Keratinocyte (primary cell): Measurements from ENCODE around the gene NHLH2. TPM values are rescaled to one million over a fixed set of nuclear protein-coding genes. Genes with fewer than 3 reads are reported as not detected.
A peak's percentile ranks its signal among the peaks of the same experiment; 100 is the strongest.

ENCODE experiments used
- DNase-seq: peaks from one replicate; pipeline ENCODE4 v3.0.0-alpha.2; 2011; ENCODE audit warnings: low read depth, missing footprints, low spot score
- FAIRE-seq: peaks from 2 replicates; lab custom pipeline; 2011; peaks lifted over from hg19 to GRCh38; lab: Jason Lieb, UNC
- H2AFZ ChIP-seq: 2 replicates; pipeline ENCODE4 v1.6.0; 2012; ENCODE audit warnings: low read length, control low read depth, inconsistent platforms; ENCODE audit not compliant: control insufficient read depth
- H3K27ac ChIP-seq: 2 replicates; pipeline ENCODE4 v1.5.1; 2011; ENCODE audit warnings: low read length; ENCODE audit not compliant: control insufficient read depth, insufficient read depth
- H3K27me3 ChIP-seq: 3 replicates; pipeline ENCODE4 v1.6.0; 2011; ENCODE audit warnings: low read length; ENCODE audit not compliant: control insufficient read depth, insufficient read depth; ENCODE audit errors: extremely low read depth
- H3K36me3 ChIP-seq, 2 experiments: 2 replicates in 1 of 2; 3 replicates in 1 of 2; pipeline ENCODE4 v1.5.1; 2011; ENCODE audit warnings: low read length in 2 of 2, mild to moderate bottlenecking in 1 of 2; ENCODE audit not compliant: control insufficient read depth in 2 of 2, insufficient read depth in 2 of 2; ENCODE audit errors: extremely low read depth in 1 of 2
- H3K4me1 ChIP-seq: 3 replicates; pipeline ENCODE4 v1.5.1; 2011; ENCODE audit warnings: low read length; ENCODE audit not compliant: control insufficient read depth, insufficient read depth; ENCODE audit errors: extremely low read depth
- H3K4me2 ChIP-seq: 3 replicates; pipeline ENCODE4 v1.6.0; 2011; ENCODE audit warnings: low read depth, low read length; ENCODE audit not compliant: control insufficient read depth, insufficient read depth; ENCODE audit errors: extremely low read depth
- H3K4me3 ChIP-seq, 3 experiments: fragments of 200-600 bp in 1 of 3; sonication (generic) in 1 of 3; 2 replicates in 2 of 3; 3 replicates in 1 of 3; pipeline ENCODE4 v1.5.1; 2011 to 2016; ENCODE audit warnings: low read length in 3 of 3, mild to moderate bottlenecking in 3 of 3, control low read depth in 2 of 3, inconsistent platforms in 1 of 3, low read depth in 1 of 3, mixed read lengths in 1 of 3, mixed run types in 1 of 3, moderate library complexity in 1 of 3; ENCODE audit not compliant: control insufficient read depth in 2 of 3, insufficient read depth in 2 of 3; ENCODE audit errors: extremely low read depth in 1 of 3
- H3K79me2 ChIP-seq: 2 replicates; pipeline ENCODE4 v1.6.0; 2012; ENCODE audit warnings: low read length; ENCODE audit not compliant: control insufficient read depth, insufficient read depth
- H3K9ac ChIP-seq: 3 replicates; pipeline ENCODE4 v1.6.0; 2011; ENCODE audit warnings: low read length; ENCODE audit not compliant: control insufficient read depth, insufficient read depth; ENCODE audit errors: extremely low read depth
- H3K9me1 ChIP-seq: 3 replicates; pipeline ENCODE4 v1.6.0; 2011; ENCODE audit warnings: low read length; ENCODE audit not compliant: control insufficient read depth, insufficient read depth; ENCODE audit errors: extremely low read depth
- H3K9me3 ChIP-seq: 2 replicates; pipeline ENCODE4 v1.5.1; 2012; ENCODE audit warnings: low read depth, low read length; ENCODE audit not compliant: control insufficient read depth
- H4K20me1 ChIP-seq: 3 replicates; pipeline ENCODE4 v1.6.0; 2011; ENCODE audit warnings: low read length; ENCODE audit not compliant: control insufficient read depth, insufficient read depth; ENCODE audit errors: extremely low read depth
- CTCF ChIP-seq, 3 experiments: IDR thresholded peaks in 1 of 3; conservative IDR thresholded peaks in 1 of 3; optimal IDR thresholded peaks in 1 of 3; 2 replicates in 2 of 3; 3 replicates in 1 of 3; pipeline versions ENCODE3 to v1.5.1; 2011; ENCODE audit warnings: low read length in 3 of 3, mild to moderate bottlenecking in 3 of 3, moderate library complexity in 2 of 3, control low read depth in 1 of 3, inconsistent platforms in 1 of 3; ENCODE audit not compliant: insufficient read depth in 2 of 3; ENCODE audit errors: extremely low read depth in 1 of 3
- EZH2 ChIP-seq: IDR thresholded peaks from one replicate; pipeline ENCODE4 v1.6.1; 2012; ENCODE audit warnings: inconsistent platforms, mild to moderate bottlenecking, low read length, moderate library complexity
- dilution Hi-C: fragments of 300-500 bp; cut with MboI; formaldehyde crosslinking; loops from one replicate; pipeline ENCODE4 v1.7.0; 2020; ENCODE audit warnings: low sequenced_read_pairs; ENCODE audit not compliant: extremely low pct_ligation_motif_present
- polyA plus RNA-seq, 5 experiments: library from polyadenylated mRNA; depleted of rRNA in 3 of 5; stranded (reverse) in 3 of 5; stranded (forward) in 1 of 5; unstranded in 1 of 5; fragments of >200 nt; gene quantifications; 1 replicate in 1 of 5; 2 replicates in 3 of 5; 3 replicates in 1 of 5; pipeline versions ENCODE4 v1.2.1 to v1.2.3, GENCODE V29; 2011 to 2012; ENCODE audit warnings: missing spikeins in 2 of 5, low read depth in 1 of 5, low replicate concordance in 1 of 5

Gene NHLH2
- polyA plus RNA-seq, 1 donor (not counting 4 experiments of a cell fraction or from before 2014, with no cell fraction given), result 0.21 TPM

- no peak overlapping the region for H3K27ac ChIP-seq
- no peaks in the 10 kb centered on the region for H3K27me3 ChIP-seq
- dilution Hi-C loops, result loop anchor here (25.0 kb wide), 1 partner anchor 172 kb away; the partner anchor contains the start of gene SLC22A15
- H3K4me2 ChIP-seq, result peak overlapping the region; percentile 43
- no peak overlapping the region for H3K4me3 ChIP-seq
- TF ChIP-seq EZH2 (no peak), CTCF (optimal IDR thresholded peaks at IDR 0.05 in 1 of 3, IDR thresholded peaks at IDR 0.05 in 1 of 3, conservative IDR thresholded peaks at IDR 0.05 in 1 of 3; ENCODE audit: extremely low read depth in 1 of 3, insufficient read depth in 2 of 3, low read length in 3 of 3) (no peak)
- no peaks in the 10 kb centered on the region for H3K36me3 ChIP-seq
- no peak overlapping the region for H3K9ac ChIP-seq
- DNase-seq (no peak), FAIRE-seq (no peak)
- H3K9me1 ChIP-seq, result no peaks in the 10 kb centered on the region
- no peaks in the 10 kb centered on the region for H3K79me2 ChIP-seq
- H4K20me1 ChIP-seq, result no peaks in the 10 kb centered on the region
- no peaks in the 10 kb centered on the region for H3K9me3 ChIP-seq
- H3K4me1 ChIP-seq, result peaks cover 21% of the 10 kb centered on the region
- H2AFZ ChIP-seq, result no peak overlapping the region
These were observed 25.2 kb downstream of the NHLH2 start for GRCh38 chr1:115815694-115816093.

DNA sequence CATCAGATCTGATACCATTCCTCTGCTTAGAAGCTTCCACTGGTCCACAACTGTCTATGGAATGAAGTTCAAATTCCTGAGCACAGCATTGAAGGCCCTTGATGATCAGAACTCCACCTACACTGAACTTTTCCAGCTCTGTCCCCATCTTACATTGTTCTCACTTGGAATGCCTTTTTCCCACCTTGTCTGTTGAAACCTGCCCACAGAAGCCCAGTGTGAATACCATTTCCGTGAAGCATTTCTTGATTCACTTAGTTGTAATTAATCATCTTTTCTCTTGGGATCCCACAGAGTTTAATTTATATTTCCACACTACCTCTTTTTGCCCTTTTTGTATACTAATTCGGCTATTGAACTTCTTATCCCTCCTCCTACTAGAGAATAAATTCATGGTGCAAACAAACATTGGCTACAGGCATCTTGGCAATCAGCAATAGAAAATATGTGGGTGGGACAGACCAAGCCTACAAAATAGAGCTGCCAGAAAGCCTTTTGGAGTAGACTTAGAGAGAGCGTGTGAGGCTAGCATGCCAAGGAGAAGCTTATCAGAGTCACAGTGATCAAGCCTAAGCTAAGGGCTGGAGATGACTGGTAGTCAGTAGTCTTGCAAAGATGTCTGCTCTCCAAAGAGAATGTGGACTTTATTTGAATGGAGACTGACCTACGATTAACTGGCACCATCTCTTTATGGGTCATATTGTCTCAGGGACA, 26.1 kb downstream of the NHLH2 start:
- no peaks in the 10 kb centered on the region for H3K9me3 ChIP-seq
- DNase-seq, result no peak
- no peaks in the 10 kb centered on the region for H3K9me1 ChIP-seq
- no peaks in the 10 kb centered on the region for H3K27me3 ChIP-seq
- no peak for TF ChIP-seq EZH2
- no peak for TF ChIP-seq CTCF (optimal IDR thresholded peaks at IDR 0.05 in 1 of 3, IDR thresholded peaks at IDR 0.05 in 1 of 3, conservative IDR thresholded peaks at IDR 0.05 in 1 of 3; ENCODE audit: extremely low read depth in 1 of 3, insufficient read depth in 2 of 3, low read length in 3 of 3)
- H3K4me2 ChIP-seq, result peak overlapping the region; percentile 43
- peak overlapping the region; percentile 34 for H2AFZ ChIP-seq
- no peaks in the 10 kb centered on the region for H4K20me1 ChIP-seq
- H3K79me2 ChIP-seq, result no peaks in the 10 kb centered on the region
- peaks cover 23% of the 10 kb centered on the region for H3K4me1 ChIP-seq
- H3K36me3 ChIP-seq, result no peaks in the 10 kb centered on the region
- H3K27ac ChIP-seq, result peak overlapping the region; percentile 46
- dilution Hi-C loops, result loop anchor here (25.0 kb wide), 1 partner anchor 172 kb away; the partner anchor contains the start of gene SLC22A15
- no peak overlapping the region for H3K4me3 ChIP-seq
- no peak overlapping the region for H3K9ac ChIP-seq
- FAIRE-seq, result peak; percentile 95
